H1 (cell line): Measurements from ENCODE around the gene ST8SIA5. TPM values are rescaled to one million over a fixed set of nuclear protein-coding genes. Genes with fewer than 3 reads are reported as not detected.

Experiments used
- EGR1 ChIP-seq: IDR thresholded peaks from 2 replicates; pipeline ENCODE4 v1.6.1; 2011; ENCODE audit warnings: low read depth, low read length, borderline replicate concordance
- SIX5 ChIP-seq: IDR thresholded peaks from 2 replicates; pipeline ENCODE4 v1.6.1; 2011; ENCODE audit warnings: mild to moderate bottlenecking, low read depth, low read length
- polyA plus RNA-seq, 7 experiments: library from polyadenylated mRNA; depleted of rRNA in 3 of 7; stranded (reverse) in 5 of 7; unstranded in 2 of 7; fragments of >200 nt in 5 of 7; fragments of 200-250 nt in 2 of 7; gene quantifications; 1 replicate in 5 of 7; 2 replicates in 1 of 7; 4 replicates in 1 of 7; pipeline versions ENCODE4 v1.2.1 to v1.2.3, GENCODE V29; 2011 to 2013; ENCODE audit warnings: missing spikeins in 2 of 7, mixed read lengths in 2 of 7
- total RNA-seq: library from RNA; stranded (reverse); fragmentation: NEBNext Ultra II Directional; extraction: Animal tissue kit (Norgen Biotek cat#: 25700); gene quantifications from 2 replicates; pipeline ENCODE4 v1.2.1, GENCODE V29; 2021
- TF ChIP-seq, protein P1 (sequence below): IDR thresholded peaks from 2 replicates; pipeline ENCODE4 v1.6.1; 2012; ENCODE audit warnings: inconsistent platforms

The ST8SIA5 gene
- total and polyA plus RNA-seq, 2 of the 8 experiments (the other 6 are each of a cell fraction or from before 2014, with no cell fraction given), result 2.4 to 6.3 TPM

DNA sequence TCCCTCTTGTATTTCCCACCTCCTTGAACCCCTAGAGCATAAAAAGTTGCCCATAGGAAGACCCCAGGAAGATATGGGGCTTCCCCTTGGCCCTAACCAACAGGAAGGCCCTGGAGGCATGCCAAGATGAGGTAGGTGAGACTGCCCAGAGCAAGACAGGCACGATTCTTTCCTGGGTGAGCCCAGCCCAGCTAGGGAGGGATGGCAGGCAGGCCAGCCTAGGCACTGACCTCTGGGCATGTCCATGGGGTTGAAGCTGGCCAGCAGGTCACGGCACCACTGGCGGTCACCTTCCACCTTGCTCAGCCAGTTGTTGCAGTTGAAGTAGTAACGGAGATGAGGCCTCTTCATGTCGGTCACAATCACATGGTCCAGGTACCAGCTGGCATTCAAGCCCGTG is 117.5 kb downstream of the ST8SIA5 start (continued):
- TF ChIP-seq EGR1, result no peak
- no peak for TF ChIP-seq SIX5
- TF ChIP-seq, protein P1, sequence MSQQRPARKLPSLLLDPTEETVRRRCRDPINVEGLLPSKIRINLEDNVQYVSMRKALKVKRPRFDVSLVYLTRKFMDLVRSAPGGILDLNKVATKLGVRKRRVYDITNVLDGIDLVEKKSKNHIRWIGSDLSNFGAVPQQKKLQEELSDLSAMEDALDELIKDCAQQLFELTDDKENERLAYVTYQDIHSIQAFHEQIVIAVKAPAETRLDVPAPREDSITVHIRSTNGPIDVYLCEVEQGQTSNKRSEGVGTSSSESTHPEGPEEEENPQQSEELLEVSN, result no peak
- TF ChIP-seq, all 59 proteins: peak for 0
